ENCODE measurements around the gene RPS10.

Gene RPS10

DNA sequence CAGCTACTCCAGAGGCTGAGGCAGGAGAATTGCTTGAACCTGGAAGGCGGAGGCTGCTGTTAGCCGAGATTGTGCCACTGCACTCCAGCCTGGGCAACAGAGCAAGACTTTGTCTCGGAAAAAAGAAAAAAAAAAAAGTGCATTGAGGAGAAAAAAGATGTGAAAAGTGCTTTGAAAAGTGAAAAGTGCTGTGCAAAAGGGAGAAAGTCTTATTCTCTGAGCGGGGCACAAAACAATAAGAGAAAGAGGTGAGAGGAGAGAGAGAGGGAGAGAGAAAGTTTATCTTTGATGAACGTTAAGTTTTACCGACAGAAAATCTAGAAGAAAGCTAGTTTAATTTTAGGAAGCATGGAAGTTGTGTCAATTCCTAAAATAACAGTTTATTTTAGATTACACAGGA lies 36.1 kb upstream of the RPS10 start:
- Histone ChIP-seq H3K9me3 (ENCODE audit: low read length) (no peaks in the 10 kb centered on the region), H3K4me1 (ENCODE audit: insufficient read depth, low read length) (peaks cover 8% of the 10 kb centered on the region), H3K36me3 (ENCODE audit: insufficient read depth, low read length) (no peaks in the 10 kb centered on the region), H2AFZ (ENCODE audit: low read depth, low read length) (no peak overlapping the region), H3K4me3 (ENCODE audit: low read length) (no peak overlapping the region), H3K27me3 (ENCODE audit: insufficient read depth, low read length) (peaks cover 27% of the 10 kb centered on the region)

DNA sequence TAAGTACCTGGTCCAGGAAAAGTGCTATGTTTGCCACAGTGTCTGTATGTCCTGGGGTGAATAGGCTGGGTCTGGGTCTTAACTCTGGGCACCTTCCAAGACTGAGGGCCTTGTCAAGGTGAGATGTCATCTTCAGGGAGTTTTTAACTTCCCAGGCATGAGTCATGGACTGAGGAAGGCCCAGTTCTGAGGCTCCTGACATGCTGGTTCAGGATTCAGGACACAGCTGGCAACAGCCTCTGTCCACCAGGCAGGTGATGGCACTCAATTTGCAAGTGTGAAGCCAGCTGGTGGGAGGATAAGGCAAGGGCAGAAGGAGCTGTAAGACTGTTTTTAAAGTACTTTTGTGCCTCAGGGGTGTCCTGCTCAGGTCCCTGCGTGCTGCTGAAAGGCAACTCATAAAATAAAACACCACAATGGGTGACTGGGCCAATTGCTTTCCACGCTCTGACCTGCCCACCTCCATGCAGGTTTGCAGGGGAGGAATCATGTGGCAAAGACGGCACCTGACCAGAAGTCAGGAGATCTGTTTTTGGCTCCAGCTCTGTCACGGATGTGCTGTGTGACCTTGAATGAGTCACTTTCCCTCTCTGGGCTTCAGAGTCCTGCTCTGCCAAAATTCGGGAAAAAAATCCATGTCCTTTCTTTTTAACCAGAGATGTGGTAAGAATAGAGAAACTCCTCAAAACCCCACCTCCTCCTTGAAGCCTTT lies 35.1 kb upstream of the RPS10 start:
- no peaks in the 10 kb centered on the region for H3K9me3 ChIP-seq (ENCODE audit: low read length)

GRCh38 chr6:34459899-34460593 lies 34.2 kb upstream of the RPS10 start:
- H2AFZ ChIP-seq (ENCODE audit: low read depth, low read length): no peak overlapping the region
- peaks cover 8% of the 10 kb centered on the region for H3K27me3 ChIP-seq (ENCODE audit: insufficient read depth, low read length)
- no peak overlapping the region for H3K4me3 ChIP-seq (ENCODE audit: low read length)
- no peaks in the 10 kb centered on the region for H3K36me3 ChIP-seq (ENCODE audit: insufficient read depth, low read length)
- H3K9me3 ChIP-seq (ENCODE audit: low read length): no peaks in the 10 kb centered on the region
- H3K4me1 ChIP-seq (ENCODE audit: insufficient read depth, low read length): no peaks in the 10 kb centered on the region

More for the DNA sequence above, 35.1 kb upstream of the RPS10 start:
- no peaks in the 10 kb centered on the region for H3K36me3 ChIP-seq (ENCODE audit: insufficient read depth, low read length)
- H3K4me3 ChIP-seq (ENCODE audit: low read length): no peak overlapping the region
- peaks cover 5% of the 10 kb centered on the region for H3K4me1 ChIP-seq (ENCODE audit: insufficient read depth, low read length)
- peaks cover 17% of the 10 kb centered on the region for H3K27me3 ChIP-seq (ENCODE audit: insufficient read depth, low read length)
- no peak overlapping the region for H2AFZ ChIP-seq (ENCODE audit: low read depth, low read length)

DNA sequence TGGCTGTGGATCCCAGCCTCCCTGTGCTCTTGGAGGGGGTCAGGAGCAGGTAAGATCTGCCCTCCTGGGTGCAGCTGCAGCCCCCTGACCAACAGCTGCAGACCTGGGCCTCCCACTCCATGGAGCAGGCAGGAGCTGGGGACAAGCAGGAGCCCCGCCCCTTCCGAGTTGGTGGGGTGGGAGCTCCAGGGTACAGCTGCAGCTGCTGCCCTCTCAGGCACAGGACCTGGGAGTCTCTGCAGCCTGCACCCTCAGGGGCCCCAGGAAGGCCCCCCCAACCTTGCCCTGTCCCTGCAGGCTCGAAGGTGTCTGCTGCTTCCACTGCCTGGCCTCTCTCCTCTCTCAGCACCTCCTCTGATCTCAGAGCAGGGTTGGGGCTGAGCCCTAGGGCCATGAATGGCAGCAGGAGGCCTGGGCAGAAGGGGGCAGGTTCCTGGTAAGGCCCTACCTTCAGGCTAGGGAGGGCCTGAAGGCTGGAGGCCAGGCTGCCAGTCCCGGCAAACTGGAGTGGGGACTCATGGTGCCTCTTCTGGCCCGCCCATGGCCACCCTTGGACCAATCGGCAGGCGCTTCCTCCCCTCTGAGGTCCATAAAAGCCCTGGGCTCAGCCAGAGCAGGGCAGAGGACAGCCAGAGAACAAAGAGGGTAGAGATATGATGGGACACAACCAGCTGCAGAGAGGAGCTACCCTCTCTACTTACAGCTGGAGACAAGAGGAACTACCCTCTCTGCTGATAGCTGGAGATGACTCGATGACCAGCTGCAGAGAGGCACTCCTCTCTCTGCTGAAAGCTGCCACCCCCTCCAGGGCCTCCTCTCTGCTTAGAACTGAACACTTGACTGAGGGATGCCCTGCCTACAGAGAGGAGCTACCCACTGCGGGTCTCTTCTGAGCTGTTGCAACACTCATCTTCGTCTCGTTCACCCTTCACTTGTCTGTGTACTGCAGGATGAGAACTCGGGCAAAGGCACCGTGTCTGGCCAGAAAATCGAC lies 32.2 kb upstream of the RPS10 start:
- no peaks in the 10 kb centered on the region for H3K36me3 ChIP-seq (ENCODE audit: insufficient read depth, low read length)
- H3K4me3 ChIP-seq (ENCODE audit: low read length): no peak overlapping the region
- H2AFZ ChIP-seq (ENCODE audit: low read depth, low read length): no peak overlapping the region
- no peaks in the 10 kb centered on the region for H3K27me3 ChIP-seq (ENCODE audit: insufficient read depth, low read length)
- H3K9me3 ChIP-seq (ENCODE audit: low read length): no peaks in the 10 kb centered on the region
- H3K4me1 ChIP-seq (ENCODE audit: insufficient read depth, low read length): no peaks in the 10 kb centered on the region

DNA sequence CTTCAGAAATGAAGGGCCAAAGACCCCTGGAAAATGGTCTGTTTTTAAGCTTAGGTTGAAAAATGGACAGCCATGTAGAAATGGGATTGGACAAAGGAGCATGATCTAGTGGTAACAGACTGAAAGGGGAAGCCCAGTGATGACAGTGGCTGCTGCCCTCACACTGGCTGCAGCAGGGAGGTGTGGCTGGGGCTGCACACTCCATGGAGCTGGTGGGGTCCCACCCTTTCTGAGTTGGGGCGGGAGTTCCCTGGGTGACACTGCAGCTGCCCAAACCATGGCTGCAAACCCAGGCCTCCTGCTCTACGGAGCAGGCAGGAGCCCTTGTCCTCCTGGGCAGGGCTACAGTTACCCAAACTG lies 31.5 kb upstream of the RPS10 start:
- H3K4me3 ChIP-seq (ENCODE audit: low read length): no peak overlapping the region
- H3K9me3 ChIP-seq (ENCODE audit: low read length): no peaks in the 10 kb centered on the region
- H3K36me3 ChIP-seq (ENCODE audit: insufficient read depth, low read length): no peaks in the 10 kb centered on the region
- H3K4me1 ChIP-seq (ENCODE audit: insufficient read depth, low read length): no peaks in the 10 kb centered on the region
- no peaks in the 10 kb centered on the region for H3K27me3 ChIP-seq (ENCODE audit: insufficient read depth, low read length)
- no peak overlapping the region for H2AFZ ChIP-seq (ENCODE audit: low read depth, low read length)

DNA sequence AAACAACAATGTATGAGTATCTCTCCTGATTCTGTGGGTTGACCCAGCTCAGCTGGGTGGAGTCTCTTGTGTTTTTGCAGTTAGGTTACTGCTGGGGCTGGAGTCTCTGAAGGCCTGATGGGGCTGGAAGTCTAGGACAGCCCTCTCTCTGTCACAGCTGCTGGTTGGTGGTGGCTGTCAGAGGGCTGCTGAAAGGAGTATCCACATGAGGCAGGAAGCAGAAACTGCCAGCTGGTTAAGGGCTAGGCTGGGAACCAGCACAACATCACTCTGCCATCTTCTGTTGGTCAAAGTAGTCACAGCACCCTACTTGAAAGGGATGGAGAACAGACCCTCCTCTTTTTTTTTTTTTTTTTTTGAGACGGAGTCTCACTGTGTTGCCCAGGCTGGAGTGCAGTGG lies 30.0 kb upstream of the RPS10 start:
- H3K9me3 ChIP-seq (ENCODE audit: low read length): no peaks in the 10 kb centered on the region
- H3K36me3 ChIP-seq (ENCODE audit: insufficient read depth, low read length): no peaks in the 10 kb centered on the region
- no peak overlapping the region for H2AFZ ChIP-seq (ENCODE audit: low read depth, low read length)
- no peaks in the 10 kb centered on the region for H3K4me1 ChIP-seq (ENCODE audit: insufficient read depth, low read length)
- H3K27me3 ChIP-seq (ENCODE audit: insufficient read depth, low read length): no peaks in the 10 kb centered on the region
- H3K4me3 ChIP-seq (ENCODE audit: low read length): no peak overlapping the region

DNA sequence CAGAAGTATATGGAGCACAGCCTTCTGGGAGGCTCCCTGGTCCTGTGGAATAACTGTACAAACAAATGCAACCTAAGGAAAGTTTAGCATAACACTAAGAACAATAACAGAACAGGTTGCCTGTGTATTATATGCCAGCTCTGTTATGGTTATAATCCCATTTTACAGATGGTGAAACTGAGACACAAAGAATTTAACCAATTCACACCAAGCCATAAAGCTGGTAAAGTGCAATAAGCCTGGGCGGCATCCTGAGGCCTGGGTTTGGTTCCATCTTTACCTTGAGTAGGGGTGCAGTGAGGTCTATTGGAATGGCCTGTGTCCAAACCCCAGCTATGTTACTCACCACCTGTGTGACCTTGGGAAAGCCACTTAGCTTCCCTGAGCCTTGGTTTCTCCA lies 25.3 kb upstream of the RPS10 start:
- Histone ChIP-seq H3K9me3 (ENCODE audit: low read length) (no peaks in the 10 kb centered on the region), H3K27me3 (ENCODE audit: insufficient read depth, low read length) (no peaks in the 10 kb centered on the region), H3K4me1 (ENCODE audit: insufficient read depth, low read length) (no peaks in the 10 kb centered on the region), H3K36me3 (ENCODE audit: insufficient read depth, low read length) (no peaks in the 10 kb centered on the region), H2AFZ (ENCODE audit: low read depth, low read length) (no peak overlapping the region), H3K4me3 (ENCODE audit: low read length) (no peak overlapping the region)

GRCh38 chr6:34447910-34448309 lies 22.0 kb upstream of the RPS10 start:
- Histone ChIP-seq H3K9me3 (ENCODE audit: low read length) (no peaks in the 10 kb centered on the region), H3K27me3 (ENCODE audit: insufficient read depth, low read length) (no peaks in the 10 kb centered on the region), H3K4me3 (ENCODE audit: low read length) (no peak overlapping the region), H3K4me1 (ENCODE audit: insufficient read depth, low read length) (no peaks in the 10 kb centered on the region), H3K36me3 (ENCODE audit: insufficient read depth, low read length) (no peaks in the 10 kb centered on the region), H2AFZ (ENCODE audit: low read depth, low read length) (no peak overlapping the region)

GRCh38 chr6:34447386-34447785 lies 21.5 kb upstream of the RPS10 start:
- Histone ChIP-seq H3K27me3 (ENCODE audit: insufficient read depth, low read length) (no peaks in the 10 kb centered on the region), H3K4me1 (ENCODE audit: insufficient read depth, low read length) (no peaks in the 10 kb centered on the region), H3K9me3 (ENCODE audit: low read length) (no peaks in the 10 kb centered on the region), H3K36me3 (ENCODE audit: insufficient read depth, low read length) (no peaks in the 10 kb centered on the region), H2AFZ (ENCODE audit: low read depth, low read length) (no peak overlapping the region), H3K4me3 (ENCODE audit: low read length) (no peak overlapping the region)

- no peaks in the 10 kb centered on the region for H3K36me3 ChIP-seq (ENCODE audit: insufficient read depth, low read length)
- H3K4me1 ChIP-seq (ENCODE audit: insufficient read depth, low read length): no peaks in the 10 kb centered on the region
- no peak overlapping the region for H3K4me3 ChIP-seq (ENCODE audit: low read length)
- no peak overlapping the region for H2AFZ ChIP-seq (ENCODE audit: low read depth, low read length)
- no peaks in the 10 kb centered on the region for H3K9me3 ChIP-seq (ENCODE audit: low read length)
- no peaks in the 10 kb centered on the region for H3K27me3 ChIP-seq (ENCODE audit: insufficient read depth, low read length)
Measured at GRCh38 chr6:34445313-34445860, 19.5 kb upstream of the RPS10 start.

- Histone ChIP-seq H2AFZ (ENCODE audit: low read depth, low read length) (no peak overlapping the region), H3K27me3 (ENCODE audit: insufficient read depth, low read length) (no peaks in the 10 kb centered on the region), H3K4me3 (ENCODE audit: low read length) (no peak overlapping the region), H3K4me1 (ENCODE audit: insufficient read depth, low read length) (no peaks in the 10 kb centered on the region), H3K36me3 (ENCODE audit: insufficient read depth, low read length) (no peaks in the 10 kb centered on the region), H3K9me3 (ENCODE audit: low read length) (no peaks in the 10 kb centered on the region)
Measured at GRCh38 chr6:34441526-34441925, 15.7 kb upstream of the RPS10 start.

DNA sequence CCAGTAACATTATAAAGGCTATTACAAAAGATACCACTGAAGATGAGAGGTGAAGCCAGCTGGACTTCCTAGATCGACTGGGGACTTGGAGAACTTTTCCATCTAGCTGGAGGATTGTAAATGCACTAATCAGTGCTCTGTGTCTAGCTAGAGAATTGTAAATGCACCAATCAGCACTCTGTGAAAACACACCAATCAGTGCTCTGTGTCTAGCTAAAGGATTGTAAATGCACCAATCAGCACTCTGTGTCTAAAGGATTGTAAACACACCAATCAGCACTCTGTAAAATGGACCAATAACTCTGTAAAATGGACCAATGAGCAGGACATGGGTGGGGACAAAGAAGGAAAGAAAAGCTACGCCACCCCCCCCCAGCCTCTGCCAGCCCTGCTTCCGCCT lies 13.6 kb upstream of the RPS10 start:
- Histone ChIP-seq H3K4me3 (ENCODE audit: low read length) (no peak overlapping the region), H2AFZ (ENCODE audit: low read depth, low read length) (no peak overlapping the region), H3K4me1 (ENCODE audit: insufficient read depth, low read length) (no peaks in the 10 kb centered on the region), H3K9me3 (ENCODE audit: low read length) (no peaks in the 10 kb centered on the region), H3K36me3 (ENCODE audit: insufficient read depth, low read length) (no peaks in the 10 kb centered on the region), H3K27me3 (ENCODE audit: insufficient read depth, low read length) (no peaks in the 10 kb centered on the region)

DNA sequence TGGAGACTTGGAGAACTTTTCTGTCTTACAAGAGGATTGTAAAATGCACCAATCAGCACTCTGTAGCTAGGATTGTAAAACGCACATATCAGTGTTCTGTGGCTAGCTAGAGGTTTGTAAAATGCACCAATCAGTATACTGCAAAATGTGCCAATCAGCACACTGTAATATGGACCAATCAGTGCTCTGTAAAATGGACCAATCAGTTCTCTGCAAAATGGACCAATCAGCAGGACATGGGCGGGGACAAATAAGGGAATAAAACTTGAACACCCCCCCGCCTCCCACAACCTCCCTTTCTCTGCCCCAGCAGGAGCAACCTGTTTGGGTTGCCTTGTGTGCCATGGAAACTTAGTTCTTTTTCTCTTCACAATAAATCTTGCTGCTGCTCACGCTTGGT lies 12.8 kb upstream of the RPS10 start:
- H3K36me3 ChIP-seq (ENCODE audit: insufficient read depth, low read length): no peaks in the 10 kb centered on the region
- H3K9me3 ChIP-seq (ENCODE audit: low read length): no peaks in the 10 kb centered on the region
- H3K4me3 ChIP-seq (ENCODE audit: low read length): no peak overlapping the region
- no peaks in the 10 kb centered on the region for H3K4me1 ChIP-seq (ENCODE audit: insufficient read depth, low read length)
- no peaks in the 10 kb centered on the region for H3K27me3 ChIP-seq (ENCODE audit: insufficient read depth, low read length)
- H2AFZ ChIP-seq (ENCODE audit: low read depth, low read length): no peak overlapping the region

All from neuron (in vitro differentiated cells).